Measurements from ENCODE around the gene BCL2L15. TPM values are rescaled to one million over a fixed set of nuclear protein-coding genes. Genes with fewer than 3 reads are reported as not detected.

BCL2L15 gene
- polyA plus RNA-seq, 1 donor: 0.66 TPM

DNA sequence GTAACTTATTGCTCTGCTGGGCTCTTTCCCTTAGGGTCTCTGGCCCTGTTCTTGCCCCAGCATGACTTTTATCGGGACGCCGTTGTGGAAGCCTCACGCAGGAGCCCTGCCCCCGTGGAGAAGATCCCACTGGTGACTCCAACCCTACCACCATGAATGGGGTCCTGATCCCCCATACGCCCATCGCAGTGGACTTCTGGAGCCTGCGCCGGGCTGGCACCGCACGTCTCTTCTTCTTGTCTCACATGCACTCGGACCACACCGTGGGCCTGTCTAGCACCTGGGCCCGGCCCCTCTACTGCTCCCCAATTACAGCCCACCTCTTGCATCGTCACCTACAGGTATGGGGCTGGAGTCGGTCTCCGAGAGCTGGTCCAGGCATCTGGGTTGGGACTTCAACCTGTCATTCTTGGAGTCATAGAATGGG lies 18.1 kb upstream of the BCL2L15 start:
- DNase-seq: no peak

DNA sequence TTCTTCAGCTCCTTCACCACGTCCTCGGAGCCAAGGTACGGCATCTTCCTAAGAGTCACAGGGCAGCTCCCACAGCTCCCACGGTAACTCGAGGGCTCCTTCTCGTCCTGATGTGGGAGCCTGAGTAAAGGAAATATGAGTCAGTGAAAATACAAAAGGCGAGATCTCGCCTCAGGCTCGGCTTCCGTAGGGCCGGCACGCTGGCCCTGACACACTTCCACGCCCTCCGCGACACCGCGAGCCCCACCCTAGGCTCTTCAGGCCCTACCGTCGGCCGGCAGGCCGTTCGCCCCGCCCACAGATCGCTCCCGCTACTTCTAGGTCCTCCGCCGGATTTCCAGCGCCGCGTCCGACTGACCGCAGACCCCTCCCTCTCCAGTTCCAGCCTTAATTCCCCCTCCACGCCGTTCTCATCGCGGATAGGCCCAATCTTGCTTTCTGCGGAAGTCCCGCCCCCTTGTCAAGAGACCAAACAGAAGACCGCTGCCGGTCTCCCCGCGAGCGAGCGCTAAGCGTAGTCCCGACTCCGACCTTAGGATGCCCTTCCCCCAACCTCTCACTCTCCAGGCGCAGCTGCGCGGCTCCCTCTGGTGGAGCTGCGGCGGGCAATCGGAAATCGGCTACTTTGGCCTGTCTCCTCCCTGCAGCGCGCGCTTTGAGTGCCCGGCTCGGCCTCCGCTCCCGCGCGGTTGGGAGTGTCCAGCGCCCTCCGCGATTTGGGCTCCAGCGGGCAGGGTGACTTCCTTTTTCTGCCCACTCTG lies 17.5 kb upstream of the BCL2L15 start, which contains the start of the genes AP4B1 and DCLRE1B:
Gene AP4B1, minus strand, starts transcription at position 126 of the 761 bp plus-strand sequence. Its CDS starts 82 bp downstream, at position 44.
Gene DCLRE1B, plus strand, starts transcription at position 653 of the 761 bp plus-strand sequence. CDS start 261 bp downstream, outside the sequence.
- DNase-seq: peak; percentile 100

DNA sequence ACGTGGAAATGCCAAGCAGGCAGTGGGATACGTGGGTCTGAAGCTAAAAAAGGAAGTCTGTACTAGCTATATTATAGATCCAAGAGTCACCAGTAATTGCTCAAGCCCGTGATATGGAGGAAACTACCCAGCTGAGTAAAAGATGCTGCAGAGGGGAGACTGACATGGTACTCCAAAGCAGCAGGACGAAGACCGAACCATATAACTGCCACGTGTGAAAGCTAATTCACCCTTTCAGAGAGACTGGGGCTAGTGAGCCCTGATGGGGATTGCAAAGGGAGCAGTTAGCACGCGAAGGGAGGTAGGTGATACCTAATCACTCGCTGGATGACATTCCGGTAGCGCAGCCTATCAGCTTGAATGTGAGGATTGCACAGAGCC lies 16.9 kb upstream of the BCL2L15 start:
- no peak for DNase-seq

DNA sequence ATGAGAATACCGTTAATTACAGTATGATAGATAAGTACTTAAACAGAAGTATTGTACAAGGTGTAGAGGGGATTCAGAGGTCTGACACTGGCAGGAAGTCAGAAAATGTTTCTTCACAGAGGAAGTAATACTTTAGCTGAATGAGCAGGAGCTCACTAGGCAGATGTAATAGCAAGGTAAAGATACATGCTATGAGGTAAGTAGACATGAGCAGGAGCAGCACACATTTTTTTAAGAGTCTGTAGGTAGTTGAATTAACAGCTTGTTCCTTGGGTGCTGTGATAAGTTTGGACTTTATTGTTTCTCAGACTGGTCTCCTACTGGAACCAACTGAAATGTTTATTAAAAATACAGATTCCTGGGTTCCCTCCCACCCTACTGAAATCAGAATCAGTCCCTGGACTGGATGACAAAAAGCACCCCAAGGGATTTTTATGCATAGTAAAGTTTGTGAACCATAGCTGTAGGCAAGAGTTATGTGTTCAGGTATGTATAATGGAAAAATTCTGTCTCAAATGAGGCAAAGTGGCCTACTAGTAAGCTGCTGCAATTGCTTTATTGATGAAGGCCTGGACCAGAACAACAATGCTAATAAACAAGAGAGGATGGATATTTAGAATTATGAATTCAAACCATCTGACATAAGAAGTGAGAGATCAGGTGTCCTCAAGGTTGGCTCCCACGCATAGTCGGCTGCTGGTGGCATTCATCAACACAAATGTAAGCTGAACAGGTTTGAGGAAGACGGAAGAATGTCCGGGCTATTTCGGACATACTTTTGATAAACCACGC lies 16.3 kb upstream of the BCL2L15 start:
- no peak for DNase-seq

DNA sequence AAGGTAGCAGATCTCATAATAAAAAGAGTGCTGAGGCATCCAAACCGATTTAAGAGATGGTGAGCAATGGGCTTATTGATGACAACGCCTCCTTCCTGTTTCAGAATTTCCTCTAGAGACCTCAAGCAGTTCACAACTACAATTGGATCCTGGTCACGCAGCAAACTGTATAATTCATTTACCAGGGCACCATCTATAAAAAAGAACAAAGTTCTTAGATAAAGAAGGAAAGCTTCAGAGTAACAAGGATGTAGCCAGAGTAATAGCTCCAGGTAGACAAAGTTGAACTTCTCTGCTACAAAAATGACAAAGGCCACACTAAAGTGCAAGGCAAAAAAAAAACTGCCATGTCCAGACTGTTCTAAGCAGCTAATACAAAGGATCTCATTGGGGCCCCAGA lies 13.8 kb upstream of the BCL2L15 start:
- DNase-seq: no peak

DNA sequence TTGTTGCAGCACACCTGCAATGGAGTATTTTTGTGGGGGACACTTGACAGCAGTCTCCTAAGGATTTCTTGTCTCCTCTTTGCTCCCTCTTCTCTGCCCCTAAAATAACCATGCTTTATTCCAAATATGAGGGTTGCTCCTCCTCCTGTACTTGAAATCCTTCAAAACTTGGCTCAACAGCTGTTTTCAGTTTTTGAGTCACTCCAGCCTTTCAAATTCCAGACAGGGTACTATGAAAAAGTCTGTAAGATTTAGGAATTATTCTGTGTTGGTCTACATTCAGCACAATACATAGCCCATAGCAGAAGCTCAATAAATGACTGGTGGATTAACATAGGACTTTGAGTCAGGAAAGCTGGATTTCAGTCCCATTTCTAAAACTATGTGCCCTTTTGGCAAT lies 11.7 kb upstream of the BCL2L15 start:
- no peak for DNase-seq

DNA sequence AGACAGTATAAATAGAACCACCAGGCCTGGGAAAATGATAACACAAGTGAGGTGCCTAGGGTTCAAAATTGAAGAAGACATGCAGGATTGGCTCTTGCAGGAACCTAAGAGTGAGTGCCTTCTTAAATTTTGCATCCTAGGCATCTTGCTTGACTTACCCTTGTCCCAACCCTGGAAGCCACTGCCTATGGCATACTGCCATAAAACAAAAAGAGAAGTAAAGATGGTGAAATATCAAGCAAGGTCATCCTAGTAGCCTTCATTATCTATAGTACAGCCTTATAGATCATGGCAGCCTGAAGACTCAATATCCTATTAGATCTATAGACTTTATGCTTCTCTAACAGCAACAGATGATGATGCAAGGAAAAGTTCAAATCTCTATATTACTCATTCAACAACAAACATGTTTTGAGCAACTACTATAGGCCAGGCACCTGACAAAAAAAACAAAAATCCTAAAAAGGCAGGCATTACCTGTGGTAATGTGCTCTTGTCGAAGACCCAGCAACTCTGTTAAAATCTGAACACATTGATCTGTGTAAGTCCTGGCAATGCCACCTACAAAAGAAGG lies 10.9 kb upstream of the BCL2L15 start:
- DNase-seq: no peak

DNA sequence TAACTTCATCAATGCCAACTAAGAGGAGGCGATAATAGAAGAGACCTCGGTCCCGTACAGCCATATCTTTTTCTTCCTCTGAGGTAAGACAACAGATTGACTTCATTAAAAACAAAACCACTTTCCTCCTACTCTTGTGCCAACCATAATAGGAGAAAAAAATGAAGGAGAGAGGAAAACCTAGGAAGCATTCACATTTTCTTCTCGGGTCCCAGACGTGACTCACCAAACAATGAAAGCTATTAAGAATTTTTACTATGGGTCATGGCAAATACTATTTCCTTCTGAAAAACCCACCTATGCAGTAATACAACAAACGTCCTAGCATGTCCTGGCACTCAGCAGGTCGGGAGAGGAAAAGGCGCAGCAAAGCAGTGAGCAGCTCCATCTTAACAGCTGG lies 8.6 kb upstream of the BCL2L15 start:
- no peak for DNase-seq

DNA sequence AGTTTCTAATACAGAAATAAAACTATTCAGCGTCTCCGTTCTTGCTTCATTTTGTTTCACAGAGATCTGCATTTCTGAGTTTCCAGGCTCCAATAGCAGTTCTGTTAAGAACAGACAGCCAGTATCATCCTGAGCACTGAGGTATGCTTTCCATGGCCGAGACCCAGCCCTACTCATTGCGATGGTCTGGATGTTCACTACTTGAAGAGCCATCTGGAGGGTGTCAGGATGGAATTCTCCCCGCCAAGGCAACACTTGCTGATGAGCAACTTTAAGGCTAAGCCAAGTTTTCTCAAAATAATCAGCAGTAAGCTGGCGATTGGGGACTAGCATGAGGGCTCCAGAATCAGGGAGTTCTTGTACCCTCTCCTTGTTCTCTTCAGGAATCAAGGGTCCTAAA lies 7.7 kb upstream of the BCL2L15 start:
- no peak for DNase-seq

DNA sequence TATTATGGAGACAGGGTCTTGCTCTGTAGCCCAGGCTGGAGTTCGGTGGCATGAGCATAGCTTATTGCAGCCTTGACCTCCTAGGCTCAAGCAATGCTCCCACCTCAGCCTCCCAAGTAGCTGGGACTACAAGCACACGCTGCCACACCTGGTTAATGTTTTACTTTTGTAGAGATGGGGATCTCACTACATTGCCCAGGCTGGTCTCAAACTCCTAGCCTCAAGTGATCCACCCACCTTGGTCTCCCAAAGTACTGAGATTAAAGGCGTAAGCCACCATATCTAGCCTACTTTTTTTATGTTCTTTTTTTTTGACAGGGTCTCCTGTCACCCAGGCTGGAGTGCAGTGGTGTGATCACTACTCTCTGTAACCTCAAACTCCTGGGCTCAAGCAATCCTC lies 5.9 kb upstream of the BCL2L15 start:
- DNase-seq: no peak

DNA sequence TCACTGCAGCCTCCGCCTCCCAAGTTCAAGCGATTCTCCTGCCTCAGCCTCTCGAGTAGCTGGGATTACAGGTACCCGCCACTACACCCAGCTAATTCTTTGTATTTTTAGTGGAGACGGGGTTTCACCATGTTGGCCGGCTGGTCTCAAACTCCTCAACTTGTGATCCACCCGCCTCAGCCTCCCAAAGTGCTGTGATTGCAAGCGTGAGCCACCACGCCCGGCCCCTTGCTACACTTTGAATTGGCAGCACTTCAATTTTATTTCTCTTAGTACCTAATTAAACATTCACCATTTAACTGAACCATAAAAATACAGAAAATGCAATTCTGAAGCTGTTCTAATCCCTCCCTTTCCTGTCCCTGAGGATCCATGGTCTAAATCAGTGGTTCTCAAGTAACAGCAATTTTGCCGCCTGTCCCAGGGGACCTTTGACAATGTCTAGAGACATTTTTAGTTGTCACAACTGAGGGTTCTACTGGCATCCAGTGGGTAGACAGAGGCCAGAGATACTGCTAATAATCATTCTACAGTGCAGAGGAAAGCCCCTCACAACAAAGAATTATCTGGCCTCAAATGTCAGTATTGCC lies 4.3 kb upstream of the BCL2L15 start:
- DNase-seq: no peak

DNA sequence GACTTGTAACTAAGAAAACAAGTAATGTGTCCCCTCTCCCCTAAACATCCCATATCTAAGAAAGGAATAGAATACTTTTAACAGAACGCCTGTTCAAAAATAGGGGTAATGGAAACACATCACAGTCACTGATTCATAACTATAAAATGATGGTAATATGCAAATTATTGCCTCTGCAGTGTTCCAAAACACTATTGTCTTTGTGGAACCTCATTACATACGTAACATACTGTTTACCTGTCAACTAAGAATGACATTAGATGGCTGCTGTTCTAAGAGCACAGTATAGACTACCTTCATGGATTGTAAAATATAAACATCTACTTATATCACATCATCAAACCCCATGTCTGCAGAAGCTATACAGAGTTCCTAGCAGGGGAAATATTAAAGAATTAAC lies 3.4 kb upstream of the BCL2L15 start:
- no peak for DNase-seq

DNA sequence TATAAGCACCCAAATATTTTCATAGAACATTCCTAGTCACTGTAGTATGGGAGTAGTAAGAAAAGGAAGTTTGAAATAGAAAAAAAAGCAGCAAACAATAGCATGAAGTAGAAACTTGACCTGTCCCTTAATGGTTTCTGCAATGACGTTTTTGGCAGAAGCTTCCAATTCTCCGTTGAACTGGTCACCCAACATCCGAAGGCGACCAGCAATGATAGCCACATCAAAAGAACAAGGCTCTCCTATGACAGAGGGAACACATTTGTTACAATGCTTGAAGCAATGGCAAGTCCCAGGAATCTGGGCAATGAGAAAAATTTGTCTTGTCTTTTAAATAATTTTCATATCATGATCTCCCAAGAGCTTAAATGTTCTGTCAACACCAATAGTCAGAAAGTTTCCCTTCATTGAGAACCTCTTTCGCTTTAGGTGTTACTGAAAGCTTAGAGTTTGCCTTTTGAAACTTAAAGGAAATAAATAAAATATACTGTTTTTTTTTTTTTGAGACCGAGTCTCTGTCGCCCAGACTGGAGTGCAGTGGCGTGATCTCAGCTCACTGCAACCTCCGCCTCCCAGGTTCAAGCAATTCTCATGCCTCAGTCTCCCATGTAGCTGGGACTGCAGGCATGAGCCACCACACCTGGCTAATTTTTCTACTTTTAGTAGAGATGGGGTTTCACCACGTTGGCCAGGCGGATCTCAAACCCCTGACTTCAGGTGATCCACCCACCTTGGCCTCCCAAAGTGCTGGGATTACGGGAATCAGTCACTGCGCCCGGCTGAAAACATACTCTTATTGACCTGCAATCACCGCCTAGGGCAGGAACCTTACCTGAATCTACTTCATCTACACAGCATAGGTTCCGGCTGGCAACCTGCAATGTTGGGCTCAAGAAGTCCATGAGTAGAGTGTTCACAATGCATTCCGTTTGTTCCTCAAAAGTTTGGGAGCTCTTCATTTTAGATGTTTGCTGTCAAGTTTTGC lies 672 bp downstream of the BCL2L15 start:
- no peak for DNase-seq

DNA sequence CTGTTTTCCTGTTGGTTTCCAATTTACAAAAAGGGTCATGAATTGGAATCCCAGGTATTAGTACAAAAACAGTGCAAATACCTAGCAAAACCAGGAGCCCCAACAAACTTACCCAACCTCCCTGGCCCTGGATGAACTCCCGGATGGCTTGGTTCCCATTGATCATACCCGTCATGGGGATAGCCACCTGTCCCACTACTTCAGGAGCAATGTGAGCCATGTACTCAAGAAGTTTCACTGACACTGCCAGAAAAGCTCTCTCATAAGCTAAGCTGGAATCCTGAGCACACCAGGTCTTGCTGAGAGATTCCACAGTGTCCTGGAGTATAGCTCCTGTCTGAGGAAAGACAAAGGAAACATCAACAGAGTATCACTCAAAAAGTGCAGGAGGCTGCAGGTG lies 5.7 kb downstream of the BCL2L15 start:
- DNase-seq: no peak

DNA sequence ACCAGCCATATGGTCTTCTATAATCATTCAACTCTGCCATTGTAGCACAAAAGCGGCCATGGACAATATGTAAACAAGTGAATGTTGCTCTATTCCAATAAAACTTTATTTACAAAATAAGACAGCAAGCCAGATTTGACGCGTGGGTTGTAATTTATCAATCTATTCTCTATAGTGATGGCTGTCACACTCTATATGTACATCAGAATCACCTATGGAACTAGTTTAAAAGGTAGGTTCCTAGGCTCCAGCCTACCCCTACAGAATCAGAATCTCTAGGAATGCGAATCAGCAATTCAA lies 7.7 kb downstream of the BCL2L15 start:
- DNase-seq: no peak

DNA sequence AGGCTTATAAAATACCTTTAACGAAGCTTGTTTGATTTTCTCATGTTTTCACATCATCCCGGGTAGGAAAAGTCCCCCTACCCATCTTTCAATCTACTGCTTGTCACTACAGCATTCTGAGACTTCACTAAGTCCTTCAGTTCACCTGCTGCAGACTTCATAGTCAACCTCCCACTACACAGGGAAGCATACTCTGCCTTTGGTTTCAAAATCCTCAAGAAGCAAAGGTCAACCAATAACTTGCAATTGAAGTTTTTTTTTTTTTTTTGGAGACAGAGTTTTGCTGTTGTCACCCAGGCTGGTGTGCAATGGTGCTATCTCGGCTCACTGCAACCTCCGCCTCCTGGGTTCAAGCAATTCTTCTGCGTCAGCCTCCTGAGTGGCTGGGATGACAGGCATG lies 11.2 kb downstream of the BCL2L15 start:
- DNase-seq: no peak

DNA sequence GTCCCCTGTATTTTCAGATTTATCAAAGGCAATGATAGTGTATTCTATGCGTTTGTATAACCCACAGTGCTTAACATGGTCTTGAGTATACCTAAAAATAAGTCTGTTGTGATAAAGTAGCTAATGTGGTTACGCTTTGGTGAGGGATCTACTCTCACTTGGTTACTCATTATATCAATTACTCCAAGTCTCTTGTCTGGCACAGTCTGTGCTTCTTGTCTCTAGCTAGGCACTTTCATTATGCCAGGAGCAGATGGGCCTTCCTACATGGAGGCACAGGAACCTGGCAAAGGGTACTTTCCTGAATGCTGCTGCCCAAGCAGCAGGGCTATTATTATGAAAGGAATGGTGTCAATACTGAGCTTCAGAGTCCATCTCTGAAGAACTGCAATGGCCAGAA lies 11.7 kb downstream of the BCL2L15 start:
- no peak for DNase-seq

DNA sequence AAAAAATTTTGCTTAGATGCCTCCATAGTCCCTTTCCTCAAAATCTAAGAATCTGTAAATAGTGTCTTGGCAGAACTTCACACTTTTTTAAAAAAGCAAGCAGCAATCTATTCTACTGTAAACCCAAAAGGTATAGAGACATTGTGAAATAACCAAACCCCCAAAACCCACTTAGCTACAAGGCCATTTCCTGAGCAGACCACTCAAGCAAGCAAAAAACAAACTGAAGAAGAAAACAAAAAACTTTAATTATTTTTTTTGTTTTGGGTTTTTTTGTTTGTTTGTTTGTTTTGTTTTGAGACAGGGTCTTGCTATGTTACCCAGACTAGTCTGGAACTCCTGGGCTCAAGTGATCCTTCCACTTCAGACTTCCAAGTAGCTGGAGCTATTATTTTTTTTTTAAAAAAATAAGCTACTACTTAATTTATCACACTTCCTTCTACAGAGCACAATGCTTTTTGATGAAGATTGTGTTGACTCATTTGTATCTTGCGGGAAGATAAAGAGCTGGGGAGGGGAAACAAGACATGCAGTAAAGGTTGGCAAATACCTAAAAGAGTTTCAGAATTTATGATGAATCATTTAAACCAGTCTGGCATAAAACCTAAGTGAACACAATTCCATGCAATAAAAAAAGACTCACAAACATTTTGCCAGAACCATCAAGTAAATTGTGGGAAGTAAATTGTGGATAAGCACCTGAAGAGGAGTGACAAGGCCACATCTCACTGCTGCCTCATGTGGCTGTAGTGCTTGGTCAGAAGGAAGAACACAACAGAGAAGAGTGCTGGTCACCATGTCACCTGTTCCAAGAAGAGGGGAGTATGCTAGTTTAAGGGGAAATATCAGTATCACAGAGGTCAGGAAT lies 13.1 kb downstream of the BCL2L15 start:
- DNase-seq: no peak

DNA sequence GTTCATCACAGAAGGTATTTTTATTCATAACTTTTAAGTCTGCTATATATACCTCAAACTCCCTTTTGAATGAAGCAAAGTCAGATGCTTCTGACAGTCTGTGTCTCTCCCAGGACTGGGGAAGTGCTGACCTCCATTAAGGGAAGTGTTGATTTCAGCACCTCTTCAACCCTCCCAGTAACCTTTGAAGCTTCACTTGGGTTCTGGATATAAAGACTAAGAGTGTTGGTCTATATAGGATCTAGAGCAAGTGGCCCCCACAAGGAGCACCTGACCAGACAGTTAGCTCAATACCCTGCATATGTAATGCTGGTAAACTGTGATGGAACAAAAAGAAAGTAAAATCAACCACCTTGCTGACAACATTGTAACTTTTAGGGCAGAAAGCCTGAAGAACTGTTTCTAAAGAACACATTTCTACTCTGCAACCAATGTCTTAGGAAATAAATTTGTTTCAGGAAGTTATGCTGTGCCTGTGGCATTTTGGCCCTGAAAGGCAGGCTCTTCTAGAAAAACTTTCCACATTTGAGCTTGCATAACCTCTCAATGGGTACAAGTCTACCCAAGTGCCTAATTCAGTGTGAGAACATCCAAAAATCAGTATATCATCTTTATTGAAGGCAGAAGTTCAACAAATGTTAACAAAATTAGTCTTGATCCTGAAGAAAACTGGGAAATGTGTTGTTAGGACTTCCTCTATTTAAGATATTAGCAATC lies 15.0 kb downstream of the BCL2L15 start:
- no peak for DNase-seq

DNA sequence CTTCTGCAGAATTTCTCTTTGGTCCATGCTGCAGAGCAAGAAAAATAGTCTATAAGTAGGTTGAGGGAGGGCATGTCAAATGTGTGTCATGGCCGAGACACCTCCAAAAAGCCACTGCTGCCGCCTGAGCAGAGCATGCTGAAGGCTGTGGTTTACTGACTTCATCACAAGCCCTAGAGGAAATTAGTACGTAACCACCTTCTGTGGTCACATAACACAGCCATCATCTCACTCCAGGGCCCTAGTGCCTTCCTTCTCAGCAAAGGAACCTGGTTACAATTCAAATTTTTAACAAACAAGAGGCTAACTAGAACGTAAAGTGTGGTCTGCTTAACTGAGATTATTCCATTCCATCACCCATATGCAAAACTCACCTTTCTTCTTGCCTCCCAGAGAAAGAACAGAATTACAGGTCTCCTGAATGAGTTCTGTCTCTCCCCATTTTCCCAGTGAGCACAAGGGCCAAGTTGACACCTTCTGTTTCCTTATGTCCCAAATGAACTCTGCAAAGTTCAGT lies 15.7 kb downstream of the BCL2L15 start, which contains the start of gene PTPN22:
Gene PTPN22, minus strand, starts transcription at position 116 of the 517 bp plus-strand sequence.
- peak; percentile 10 for DNase-seq

All from hindlimb muscle (tissue), 1 donor.